ENCODE measurements around the gene PIP5K1B.

PIP5K1B gene

GRCh38 chr9:69056191-69056815 lies 351.3 kb downstream of the PIP5K1B start:
- Histone ChIP-seq H3K9me3 (ENCODE audit: control insufficient read depth, insufficient read depth, low read length) (no peaks in the 10 kb centered on the region), H3K4me1 (ENCODE audit: control insufficient read depth, insufficient read depth, low read length) (peaks cover 7% of the 10 kb centered on the region), H3K4me3 (ENCODE audit: low read depth, low read length) (no peak overlapping the region), H3K9ac (ENCODE audit: low read depth, low read length) (no peak overlapping the region), H3K36me3 (ENCODE audit: control insufficient read depth, insufficient read depth, low read length) (peaks cover 4% of the 10 kb centered on the region), H3K27me3 (ENCODE audit: control insufficient read depth, insufficient read depth, low read length) (no peaks in the 10 kb centered on the region)

DNA sequence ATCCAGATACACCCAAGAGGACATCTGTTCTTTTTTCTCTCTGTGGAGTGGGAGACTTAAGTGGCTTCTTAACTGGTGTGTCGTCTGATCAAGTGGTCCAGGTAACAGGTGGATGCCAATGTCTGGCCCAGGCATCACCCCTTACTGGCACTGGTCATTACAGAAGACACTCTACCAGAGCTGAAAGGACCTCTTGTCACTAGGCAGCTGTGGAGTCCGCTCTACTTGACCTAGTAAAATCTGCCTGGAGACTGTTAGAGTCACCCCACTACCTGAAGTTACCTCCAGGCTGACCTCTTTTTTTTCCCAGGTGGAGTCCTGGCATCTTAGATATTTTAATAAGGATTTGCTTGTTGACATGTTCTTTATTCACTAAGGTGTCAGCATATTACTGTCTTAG lies 353.1 kb downstream of the PIP5K1B start:
- peaks cover 7% of the 10 kb centered on the region for H3K4me1 ChIP-seq (ENCODE audit: control insufficient read depth, insufficient read depth, low read length)
- H3K9me3 ChIP-seq (ENCODE audit: control insufficient read depth, insufficient read depth, low read length) = no peaks in the 10 kb centered on the region
- no peak overlapping the region for H3K4me3 ChIP-seq (ENCODE audit: low read depth, low read length)
- H3K9ac ChIP-seq (ENCODE audit: low read depth, low read length) = no peak overlapping the region
- peaks cover 4% of the 10 kb centered on the region for H3K36me3 ChIP-seq (ENCODE audit: control insufficient read depth, insufficient read depth, low read length)
- H3K27me3 ChIP-seq (ENCODE audit: control insufficient read depth, insufficient read depth, low read length) = no peaks in the 10 kb centered on the region

All from iPS-15b (cell line).